ENCODE measurements around the gene RAB11FIP3.

Gene RAB11FIP3

GRCh38 chr16:389352-389751, 36.1 kb upstream of the RAB11FIP3 start:
- no peak for DNase-seq (ENCODE audit: extremely low read depth in 1 of 2, low read depth in 1 of 2)

DNA sequence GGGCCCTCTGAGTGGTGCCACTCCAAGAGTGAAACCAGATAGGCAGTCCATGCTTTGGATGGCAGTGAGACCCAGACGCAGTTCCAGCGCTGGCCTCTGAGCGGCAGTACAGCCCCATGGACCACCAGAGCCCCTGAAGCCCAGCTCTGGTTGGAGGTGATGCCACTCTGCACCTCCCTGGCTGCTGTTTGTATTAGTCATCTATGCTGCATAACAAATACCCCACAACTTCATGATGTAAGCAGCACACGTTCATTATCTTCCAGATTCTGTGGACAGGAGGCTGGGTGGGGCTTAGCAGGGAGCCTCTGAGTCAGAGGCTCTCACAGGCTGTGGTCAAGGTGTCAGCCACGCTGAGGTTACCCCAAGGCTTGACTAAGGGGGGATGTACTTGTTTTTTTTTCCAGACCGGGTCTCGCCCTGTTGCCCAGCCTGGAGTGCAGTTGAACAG, 33.5 kb upstream of the RAB11FIP3 start:
- peak; percentile 53 to 69 for DNase-seq (ENCODE audit: extremely low read depth in 1 of 2, low read depth in 1 of 2)

DNA sequence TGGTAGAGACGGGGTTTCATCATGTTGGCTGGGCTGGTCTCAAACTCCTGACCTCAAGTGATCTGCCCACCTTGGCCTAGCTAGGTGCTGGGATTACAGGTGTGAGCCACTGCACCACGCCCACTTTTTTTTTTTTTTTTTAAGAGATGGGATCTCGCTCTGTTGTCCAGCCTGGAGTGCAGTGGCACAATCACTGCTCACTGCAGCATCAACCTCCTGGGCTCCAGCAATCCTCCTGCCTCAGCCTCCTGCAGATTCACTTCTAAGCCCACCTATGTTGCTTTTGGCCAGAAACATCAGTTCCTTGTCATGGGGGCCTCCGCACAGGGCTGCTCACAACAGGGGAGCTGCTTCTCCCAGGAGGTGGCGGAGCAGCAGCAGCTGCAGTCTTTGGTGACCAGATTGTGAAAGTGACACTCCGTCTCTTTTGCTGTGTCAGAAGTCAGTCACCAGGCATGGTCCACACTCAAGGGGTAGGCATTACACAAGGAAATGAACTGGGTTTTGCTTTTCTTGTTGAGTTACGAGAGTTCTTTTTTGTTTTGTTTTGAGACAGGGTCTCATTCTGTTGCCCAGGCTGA, 32.9 kb upstream of the RAB11FIP3 start:
- no peak for DNase-seq (ENCODE audit: extremely low read depth in 1 of 2, low read depth in 1 of 2)

GRCh38 chr16:396199-396598, 29.2 kb upstream of the RAB11FIP3 start:
- DNase-seq (ENCODE audit: extremely low read depth in 1 of 2, low read depth in 1 of 2) = no peak

DNA sequence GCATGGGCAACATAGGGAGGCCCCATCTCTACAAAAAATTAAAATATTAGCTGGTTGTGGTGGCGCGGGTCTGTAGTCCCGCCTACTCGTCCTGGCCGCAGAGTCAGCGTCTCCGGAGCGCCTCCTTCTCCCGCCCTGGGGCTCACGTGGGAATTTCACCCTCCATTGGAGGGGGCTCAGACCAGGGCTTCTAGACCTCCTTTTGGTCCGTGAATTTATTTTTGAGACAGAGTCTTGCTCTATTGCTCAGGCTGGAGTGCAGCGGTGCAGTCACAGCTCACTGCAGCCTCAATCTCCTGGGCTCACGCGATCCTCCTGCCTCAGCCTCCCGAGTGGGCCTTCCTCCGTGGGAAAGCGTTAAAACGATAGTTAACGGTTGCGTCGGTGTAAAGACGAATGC, 28.8 kb upstream of the RAB11FIP3 start:
- no peak for DNase-seq (ENCODE audit: extremely low read depth in 1 of 2, low read depth in 1 of 2)

DNA sequence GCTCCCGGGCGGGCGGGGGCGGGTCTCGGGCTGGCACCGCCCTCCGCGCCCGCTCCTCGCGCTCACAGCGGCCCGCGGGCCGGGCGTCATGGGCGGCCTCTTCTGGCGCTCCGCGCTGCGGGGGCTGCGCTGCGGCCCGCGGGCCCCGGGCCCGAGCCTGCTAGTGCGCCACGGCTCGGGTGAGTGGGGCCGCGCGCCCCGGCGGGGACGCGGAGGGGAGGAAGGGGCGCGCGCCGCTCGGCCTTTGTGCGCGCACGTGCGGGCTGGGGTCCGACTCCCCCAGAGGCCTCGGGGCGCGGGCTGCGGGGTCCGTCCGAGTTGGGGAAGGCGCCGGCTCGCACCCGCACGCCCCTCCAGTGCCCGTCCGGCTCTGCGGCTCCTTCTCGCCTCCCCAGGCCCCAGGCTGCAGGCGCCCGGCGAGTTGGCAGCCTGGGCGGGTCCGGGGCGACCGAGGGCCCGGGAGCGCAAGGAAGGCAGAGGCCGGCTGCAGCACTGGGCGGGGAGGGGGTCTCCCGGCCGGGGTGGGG, 28.3 kb upstream of the RAB11FIP3 start, which contains the start of gene NME4:
Gene NME4, plus strand, starts transcription at position 65 of the 527 bp plus-strand sequence. Its CDS starts 24 bp downstream, at position 89.
- DNase-seq (ENCODE audit: extremely low read depth in 1 of 2, low read depth in 1 of 2) = no peak

GRCh38 chr16:397736-398332, 27.6 kb upstream of the RAB11FIP3 start:
- DNase-seq (ENCODE audit: extremely low read depth in 1 of 2, low read depth in 1 of 2) = no peak

DNA sequence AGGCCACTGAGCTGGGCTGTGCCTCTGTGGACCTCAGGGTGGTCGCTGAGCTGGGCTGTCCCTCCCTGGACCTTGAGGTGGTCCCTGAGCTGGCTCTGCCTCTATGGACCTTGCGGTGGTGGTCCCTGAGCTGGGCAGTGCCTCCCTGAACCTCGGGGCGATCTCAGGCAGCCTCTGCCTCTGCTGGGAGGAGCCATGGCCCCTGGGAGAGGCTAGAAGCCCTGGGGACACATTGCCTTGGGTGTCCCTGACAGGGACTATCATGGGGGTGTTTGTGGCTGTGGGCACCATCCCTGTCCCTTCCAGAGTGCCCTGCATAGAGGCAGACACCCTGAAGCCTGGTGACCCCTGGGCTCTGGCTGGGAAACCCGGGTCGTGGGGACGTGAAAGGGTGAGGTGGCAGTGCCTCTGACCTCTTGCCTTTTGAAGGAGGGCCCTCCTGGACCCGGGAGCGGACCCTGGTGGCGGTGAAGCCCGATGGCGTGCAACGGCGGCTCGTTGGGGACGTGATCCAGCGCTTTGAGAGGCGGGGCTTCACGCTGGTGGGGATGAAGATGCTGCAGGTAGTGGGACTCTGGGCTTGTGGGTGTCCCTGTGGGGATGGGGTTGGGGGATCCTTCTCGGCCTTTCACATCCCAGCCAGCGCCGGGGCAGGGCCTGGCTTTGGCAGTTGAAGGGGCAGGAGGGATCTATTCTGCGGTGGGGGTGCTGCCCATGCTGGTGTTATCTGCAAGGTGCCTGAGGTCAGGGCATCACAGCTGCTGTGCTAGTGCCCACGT, 26.7 kb upstream of the RAB11FIP3 start:
- DNase-seq (ENCODE audit: extremely low read depth in 1 of 2, low read depth in 1 of 2) = no peak

GRCh38 chr16:399340-400019, 26.0 kb upstream of the RAB11FIP3 start:
- no peak for DNase-seq (ENCODE audit: extremely low read depth in 1 of 2, low read depth in 1 of 2)

GRCh38 chr16:400061-400591, 25.3 kb upstream of the RAB11FIP3 start:
- no peak for DNase-seq (ENCODE audit: extremely low read depth in 1 of 2, low read depth in 1 of 2)

- peak; percentile 91 to 100 for DNase-seq (ENCODE audit: extremely low read depth in 1 of 2, low read depth in 1 of 2)
Measured at GRCh38 chr16:401468-402348, 23.7 kb upstream of the RAB11FIP3 start, which contains the start of gene DECR2. TSS of gene DECR2 (plus strand) at chr16:401885. CDS start at chr16:401964, 79 bp downstream.

DNA sequence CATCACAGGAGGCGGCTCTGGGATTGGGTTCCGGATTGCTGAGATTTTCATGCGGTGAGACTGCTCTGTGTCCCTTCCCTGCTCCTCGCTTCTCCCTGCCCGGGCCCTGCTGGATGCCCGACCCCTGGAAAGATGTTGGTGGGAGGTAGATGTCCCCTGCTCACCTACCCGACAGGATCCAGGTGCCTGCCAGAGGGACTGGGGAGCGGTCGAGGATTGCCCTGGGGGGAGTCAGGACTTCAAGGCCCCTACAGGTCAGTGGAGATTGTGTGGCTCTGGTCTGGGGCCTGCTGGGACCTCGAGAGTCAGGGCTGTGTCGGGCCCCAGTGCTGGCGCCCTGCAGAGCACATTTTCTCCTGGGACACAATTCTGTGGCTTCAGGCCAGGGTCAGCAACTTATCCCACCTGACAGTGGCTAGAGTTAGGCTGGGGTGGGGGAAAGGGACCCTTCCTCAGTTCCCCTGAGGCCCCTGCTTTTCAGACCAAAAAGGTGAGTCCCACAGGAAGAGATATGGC, 20.4 kb upstream of the RAB11FIP3 start:
- DNase-seq (ENCODE audit: extremely low read depth in 1 of 2, low read depth in 1 of 2) = no peak

GRCh38 chr16:405548-406506, 19.6 kb upstream of the RAB11FIP3 start:
- no peak for DNase-seq (ENCODE audit: extremely low read depth in 1 of 2, low read depth in 1 of 2)

GRCh38 chr16:407253-407652, 18.2 kb upstream of the RAB11FIP3 start:
- no peak for DNase-seq (ENCODE audit: extremely low read depth in 1 of 2, low read depth in 1 of 2)

- DNase-seq (ENCODE audit: extremely low read depth in 1 of 2, low read depth in 1 of 2) = no peak
Measured at GRCh38 chr16:410516-411178, 14.8 kb upstream of the RAB11FIP3 start.

GRCh38 chr16:411576-412265, 13.7 kb upstream of the RAB11FIP3 start:
- DNase-seq (ENCODE audit: extremely low read depth in 1 of 2, low read depth in 1 of 2) = no peak

DNA sequence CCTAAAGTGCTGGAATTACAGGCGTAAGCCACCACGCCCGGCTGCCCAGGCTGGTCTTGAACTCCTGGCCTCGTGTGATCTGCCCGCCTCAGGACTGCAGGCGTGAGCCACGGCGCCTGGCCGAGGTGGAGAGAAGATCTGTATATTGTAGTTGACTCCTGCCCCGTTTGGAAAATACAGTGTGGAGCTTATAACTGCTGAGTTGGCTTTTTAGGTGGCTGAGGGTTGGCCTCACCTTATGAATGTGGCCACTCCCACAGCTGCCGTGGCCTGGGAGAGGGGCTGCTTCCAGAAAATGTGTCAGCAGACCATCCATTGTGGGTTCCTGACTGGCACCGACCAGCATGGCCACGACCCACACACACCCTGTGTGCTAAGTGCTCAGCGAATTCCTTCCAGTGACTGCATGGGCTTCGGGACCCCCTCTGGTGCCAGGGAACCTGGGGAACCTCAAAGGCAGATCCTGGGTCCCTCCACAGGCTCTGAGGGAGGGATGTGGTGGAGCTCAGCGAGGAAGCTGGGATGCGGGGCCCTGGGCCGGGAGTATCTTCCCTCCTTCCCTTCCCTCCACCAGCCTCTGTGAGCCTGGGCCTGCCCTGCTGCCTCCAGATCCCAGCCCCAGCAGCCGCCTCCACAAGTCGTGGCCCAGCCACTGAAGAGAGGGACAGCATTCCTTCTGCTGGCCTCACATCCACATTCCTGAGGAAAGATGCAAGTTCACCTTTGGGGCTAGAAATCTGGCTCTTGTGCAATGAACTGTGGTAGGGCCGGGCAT, 10.9 kb upstream of the RAB11FIP3 start:
- no peak for DNase-seq (ENCODE audit: extremely low read depth in 1 of 2, low read depth in 1 of 2)

Data from activated CD8-positive, alpha-beta memory T cell treated with anti-CD3 and anti-CD28 coated beads for 1 hour (primary cell).